ENCODE measurements around the gene RETSAT. TPM values are rescaled to one million over a fixed set of nuclear protein-coding genes. Genes with fewer than 3 reads are reported as not detected.
A peak's percentile ranks its signal among the peaks of the same experiment; 100 is the strongest.
"Not testable (repeated sequence)": the region's sequence is repeated elsewhere in the genome, so short reads cannot be mapped to it uniquely, and the experiment has no call there.

Gene RETSAT
- 14.5 TPM for total RNA-seq

DNA sequence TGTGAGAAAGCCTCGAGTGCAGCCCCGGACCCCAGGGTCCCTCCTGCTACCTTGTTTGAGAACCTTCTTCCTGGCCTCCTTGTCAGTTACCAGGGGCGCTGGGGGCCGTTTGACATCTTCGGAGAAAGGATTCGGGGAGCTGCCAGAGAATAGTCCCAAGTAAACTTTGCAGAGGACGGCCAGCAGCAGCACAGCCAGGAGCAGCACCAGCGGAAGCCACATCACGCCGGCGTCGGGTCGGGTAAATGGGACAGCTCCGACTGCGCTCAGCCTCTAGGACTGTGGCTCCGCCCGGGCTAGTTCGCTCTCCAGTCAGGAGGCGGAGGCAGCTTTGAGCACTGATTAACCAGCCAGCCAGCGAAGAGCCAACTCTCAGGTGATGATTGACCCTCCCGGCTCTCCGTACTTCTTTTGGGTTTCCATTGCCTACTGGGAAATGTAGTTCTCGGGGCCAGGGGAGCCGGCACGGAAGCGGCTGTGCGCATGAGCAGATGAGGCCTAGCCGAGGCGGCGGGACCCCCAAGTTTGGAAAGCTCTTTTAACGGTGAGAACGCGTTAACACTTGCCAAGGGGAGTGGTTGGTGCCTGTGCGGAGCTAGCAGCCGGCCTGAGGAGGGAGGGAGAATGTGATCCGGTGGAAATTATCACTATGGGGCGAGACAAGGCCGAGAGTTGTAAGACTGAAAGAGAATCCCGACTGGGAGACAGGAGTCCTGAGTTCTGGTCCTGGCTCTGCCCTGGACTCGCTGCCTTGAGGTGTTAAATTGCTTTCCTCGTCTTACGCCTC, at the start of gene RETSAT, which contains the start of gene ELMOD3:
TSS of gene RETSAT (minus strand) at position 243 of the 787 bp plus-strand sequence. CDS start at position 222, 21 bp downstream.
TSS of gene ELMOD3 (plus strand) at position 484 of the 787 bp plus-strand sequence. CDS start 2,430 bp downstream, outside the sequence.
- DNase-seq = peak; percentile 96

- no peak for DNase-seq
These were observed 47.5 kb upstream of the RETSAT start for GRCh38 chr2:85401844-85402243.

DNA sequence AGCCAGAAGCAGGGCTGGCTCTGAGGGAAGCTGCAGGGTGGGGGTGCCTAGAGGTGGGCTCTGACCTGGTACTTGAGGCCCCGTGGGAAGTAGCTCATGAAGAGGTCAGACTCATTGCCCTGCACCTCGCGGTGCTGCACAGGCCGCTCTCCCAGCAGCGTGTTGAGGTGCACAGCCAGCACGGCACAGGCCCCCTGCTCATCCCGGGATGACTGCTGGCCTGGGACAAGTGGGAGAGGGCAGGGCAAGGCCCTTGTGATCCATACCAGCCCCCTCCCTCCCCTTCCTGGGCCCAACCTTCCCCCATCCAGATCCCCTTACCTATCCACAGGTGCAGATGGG, 47.1 kb upstream of the RETSAT start:
- no peak for DNase-seq

DNA sequence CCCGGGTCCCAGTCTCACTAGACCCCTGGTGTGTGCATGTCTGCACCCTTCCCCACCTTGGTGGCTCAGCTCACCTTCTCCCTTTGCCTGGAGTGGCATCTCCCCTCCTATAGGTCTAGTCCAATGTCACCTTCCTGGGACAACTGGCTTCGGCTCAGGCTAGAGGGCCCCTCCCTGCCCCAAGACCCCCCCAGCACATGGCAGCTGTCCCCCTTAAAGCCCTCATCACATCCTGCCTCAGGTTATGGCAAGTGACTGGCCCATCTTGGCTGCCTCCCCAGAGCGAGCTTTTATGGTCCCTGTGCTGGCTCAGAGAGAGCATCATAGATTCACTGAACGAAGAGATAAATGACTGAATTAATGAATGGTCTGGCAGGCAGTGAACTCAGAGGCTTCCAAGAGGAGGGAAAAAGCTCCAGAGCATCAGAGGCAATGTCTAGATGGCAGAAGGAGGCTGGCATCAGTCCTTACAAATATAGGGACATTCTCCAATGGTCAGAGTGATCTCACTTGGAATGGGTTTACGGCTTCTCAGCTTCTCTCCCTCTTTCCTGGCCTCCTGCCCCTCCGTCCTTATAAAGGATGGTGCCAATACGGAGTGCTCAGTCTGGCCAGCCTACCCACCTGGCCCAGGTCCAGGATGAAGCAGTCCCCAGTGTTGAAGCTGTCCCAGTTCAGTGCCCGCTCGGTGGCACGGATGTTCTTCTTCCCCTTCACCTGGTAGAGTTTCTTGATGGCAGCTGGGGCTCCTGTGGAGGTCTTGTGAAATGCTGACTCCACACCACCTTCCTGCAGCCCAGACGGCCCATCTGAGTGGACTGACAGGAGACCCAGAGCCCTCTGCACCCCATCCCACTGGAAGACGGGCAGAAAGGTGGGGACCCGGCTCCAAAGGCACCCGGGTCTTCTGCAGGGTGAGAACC, 46.5 kb upstream of the RETSAT start:
- DNase-seq = no peak

GRCh38 chr2:85400023-85400422, 45.7 kb upstream of the RETSAT start:
- DNase-seq = no peak

GRCh38 chr2:85399183-85399455, 44.8 kb upstream of the RETSAT start:
- DNase-seq = no peak

- no peak for DNase-seq
These were observed 44.3 kb upstream of the RETSAT start for GRCh38 chr2:85398426-85399182.

- no peak for DNase-seq
These were observed 43.6 kb upstream of the RETSAT start for GRCh38 chr2:85397925-85398331.

- DNase-seq = no peak
These were observed 42.5 kb upstream of the RETSAT start for GRCh38 chr2:85396531-85397470.

DNA sequence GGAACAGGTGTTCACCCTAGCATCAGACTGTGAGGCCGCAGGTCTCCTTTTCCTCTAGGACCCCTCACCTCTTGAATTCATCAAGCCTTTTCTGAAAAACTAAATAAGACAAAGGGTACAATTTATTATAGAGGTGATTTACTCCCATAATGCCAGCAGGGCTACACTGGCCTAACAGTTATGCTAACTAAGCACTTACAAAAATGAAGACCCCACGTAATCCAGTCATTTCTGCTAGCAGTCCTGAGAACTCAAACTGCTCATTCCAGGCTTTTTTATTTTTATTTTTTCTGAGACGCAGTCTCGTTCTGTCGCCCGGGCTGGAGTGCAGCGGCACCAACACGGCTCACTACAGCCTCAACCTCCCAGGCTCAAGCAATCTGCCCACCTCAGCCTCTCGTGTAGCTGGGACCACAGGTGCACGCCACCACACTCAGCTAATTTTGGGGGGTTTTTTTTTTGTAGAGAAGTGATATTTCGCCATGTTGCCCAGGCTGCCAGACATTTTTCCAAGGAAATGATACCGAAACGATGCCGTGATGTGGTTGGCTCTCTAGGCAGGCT, 41.7 kb upstream of the RETSAT start:
- no peak for DNase-seq

GRCh38 chr2:85394976-85395375, 40.6 kb upstream of the RETSAT start:
- no peak for DNase-seq

DNA sequence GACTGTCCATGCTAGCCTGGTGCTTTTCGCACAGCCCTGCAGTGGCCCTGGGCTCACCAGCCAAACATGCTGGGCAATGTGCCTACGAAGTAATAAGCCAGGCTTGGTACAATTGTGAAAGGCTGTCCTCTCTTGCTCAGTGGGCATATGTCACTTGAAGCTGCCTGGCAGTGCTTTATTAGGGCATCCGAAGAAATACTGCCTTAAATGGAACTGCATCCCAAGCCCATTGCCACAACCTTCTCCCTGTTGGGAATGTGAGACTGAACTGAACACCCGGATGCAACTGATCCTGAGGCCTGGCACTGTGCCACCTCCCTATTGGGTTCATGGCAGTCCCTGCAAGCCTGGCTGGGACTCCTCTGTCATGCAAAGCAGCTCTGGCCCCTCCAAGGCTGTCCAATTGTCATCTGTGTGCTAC, 39.9 kb upstream of the RETSAT start:
- DNase-seq = peak; percentile 51

DNA sequence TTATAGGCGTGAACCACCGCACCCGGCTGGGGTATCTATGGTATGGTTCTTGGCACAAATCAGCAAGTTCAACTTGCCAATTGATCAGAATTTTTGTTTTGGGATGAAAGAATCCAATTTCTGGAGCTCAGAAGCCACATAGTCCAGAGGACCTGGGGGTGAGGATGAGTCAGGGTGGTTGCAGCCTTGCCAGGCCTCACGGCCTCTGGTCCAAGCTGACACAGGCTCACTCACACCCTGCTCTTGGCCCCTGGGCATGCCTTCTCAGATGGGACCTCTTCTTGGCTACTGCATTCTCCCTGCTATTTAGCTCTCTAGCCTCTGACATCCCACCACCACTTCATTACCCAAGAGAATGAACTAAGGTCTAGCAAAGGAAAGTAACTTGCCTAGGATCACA, 39.5 kb upstream of the RETSAT start:
- DNase-seq = no peak

DNA sequence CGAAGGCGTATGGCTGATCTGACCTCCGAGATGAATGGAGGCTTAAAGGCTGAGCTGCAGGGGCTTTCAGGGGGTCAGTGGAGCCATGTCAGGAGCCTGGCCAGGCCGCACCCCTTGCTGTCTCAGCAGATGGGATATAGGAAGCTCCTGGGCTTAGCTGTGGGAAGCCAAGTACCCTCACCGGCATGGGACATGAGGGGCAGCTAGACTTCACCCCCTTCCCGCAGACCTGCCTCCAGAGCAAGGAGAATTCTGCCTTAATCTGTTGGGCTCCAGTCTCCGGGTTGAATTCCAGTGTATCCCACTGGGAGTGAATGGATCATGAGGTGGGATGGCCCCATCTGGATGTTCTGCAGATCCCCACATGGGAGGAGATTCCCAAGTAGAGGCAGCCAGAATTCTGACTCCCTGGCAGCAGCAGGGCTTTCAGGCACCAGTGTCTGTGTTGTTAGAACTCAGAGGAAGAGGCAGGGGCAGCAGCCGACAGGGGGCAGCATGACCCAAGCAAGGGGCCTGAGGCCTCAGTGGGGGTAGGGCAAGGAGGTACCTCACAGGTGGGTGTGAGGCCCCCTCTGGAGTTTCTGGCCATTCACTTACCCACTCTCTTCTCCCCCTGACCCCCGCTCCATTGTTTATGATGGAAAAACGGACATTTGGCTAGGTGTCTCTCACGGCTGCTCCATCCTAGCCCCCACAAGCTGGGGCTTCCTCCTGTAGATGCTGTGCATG, 36.8 kb upstream of the RETSAT start:
- no peak for DNase-seq

- no peak for DNase-seq
These were observed 34.7 kb upstream of the RETSAT start for GRCh38 chr2:85388878-85389538.

DNA sequence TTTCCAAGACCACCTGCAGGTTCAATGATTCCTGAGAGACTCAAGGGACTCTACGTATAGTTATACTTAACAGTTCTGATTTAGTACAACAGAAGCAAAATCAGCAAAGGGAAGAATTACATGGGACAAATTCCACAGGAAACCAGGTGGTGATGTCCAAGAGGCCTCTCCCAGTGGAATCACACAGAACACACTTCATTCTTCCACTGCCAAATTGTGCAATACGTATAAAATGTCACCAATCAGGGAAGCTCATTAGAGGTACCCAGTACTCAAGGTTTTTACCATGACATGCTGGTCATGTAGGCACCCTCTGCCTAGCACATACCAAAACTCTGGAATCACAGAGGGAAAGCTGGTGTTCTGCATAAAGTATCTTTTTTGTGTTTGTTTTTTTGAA, 33.4 kb upstream of the RETSAT start:
- no peak for DNase-seq

DNA sequence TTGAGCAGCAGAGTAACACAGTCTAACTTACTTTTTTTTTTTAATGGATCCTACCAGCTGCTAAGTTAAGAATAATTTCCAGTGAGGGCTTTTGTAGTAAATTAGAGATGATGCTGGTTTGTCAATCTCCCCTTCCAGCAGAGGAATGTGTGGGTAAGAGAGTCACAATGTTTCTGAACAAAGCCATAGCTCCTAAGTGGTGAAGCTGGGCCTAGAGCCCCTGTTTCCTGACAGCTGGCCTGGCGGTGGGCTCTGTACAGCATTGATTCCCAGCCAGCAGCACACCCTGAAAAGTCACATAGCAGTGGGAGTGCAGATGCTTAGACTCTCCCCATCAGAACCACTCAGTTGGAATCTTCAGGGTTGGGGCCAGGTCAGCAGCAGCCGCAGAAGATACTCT, 31.4 kb upstream of the RETSAT start:
- no peak for DNase-seq

- DNase-seq = no peak
These were observed 29.5 kb upstream of the RETSAT start for GRCh38 chr2:85383850-85384249.

- DNase-seq = not testable (repeated sequence)
These were observed 28.8 kb upstream of the RETSAT start for GRCh38 chr2:85383151-85383550.

DNA sequence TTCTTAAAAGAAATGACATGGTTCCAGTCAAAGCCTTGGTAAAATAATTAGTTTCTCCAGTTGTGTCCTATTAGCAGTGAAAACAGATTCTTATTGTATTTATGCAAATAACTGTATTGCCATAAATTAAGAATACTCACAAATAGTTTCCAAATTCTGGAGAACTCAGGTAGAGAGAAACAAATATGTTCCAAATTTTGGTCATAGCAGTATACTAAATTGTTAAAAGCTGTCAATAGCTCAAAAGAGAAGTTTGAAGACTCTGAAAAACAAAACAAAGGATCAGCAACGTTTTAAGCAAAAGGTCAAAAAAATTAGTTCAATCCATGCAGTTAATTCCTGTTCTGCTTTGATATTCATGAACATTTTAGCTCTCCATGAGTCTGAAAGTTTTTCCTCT, 25.7 kb upstream of the RETSAT start:
- no peak for DNase-seq
